Testis (tissue), 3 donors: Measurements from ENCODE around the gene TEX2. TPM values are rescaled to one million over a fixed set of nuclear protein-coding genes. Genes with fewer than 3 reads are reported as not detected.

Source experiments
- DNase-seq: peaks from one replicate; pipeline ENCODE4 v3.0.0-alpha.2; 2019
- H3K27ac ChIP-seq, 2 donors: fragments of 200-600 bp; sonication (generic); one replicate each; pipeline ENCODE4 v1.5.1; 2019
- H3K27me3 ChIP-seq: fragments of 200-600 bp; sonication (generic); one replicate; pipeline ENCODE4 v1.5.1; 2019
- H3K36me3 ChIP-seq: fragments of 200-600 bp; sonication (generic); one replicate; pipeline ENCODE4 v1.5.1; 2017; ENCODE audit warnings: low read depth; ENCODE audit errors: missing control alignments
- H3K4me1 ChIP-seq: fragments of 200-600 bp; sonication (generic); one replicate; pipeline ENCODE4 v1.5.1; 2019
- H3K4me3 ChIP-seq, 2 donors: fragments of 200-600 bp; sonication (generic); one replicate each; pipeline ENCODE4 v1.5.1; 2017 to 2019
- H3K9me3 ChIP-seq: fragments of 200-600 bp; sonication (generic); one replicate; pipeline ENCODE4 v1.5.1; 2017
- POLR2A ChIP-seq: fragments of 450-650 bp; IDR thresholded peaks from one replicate; pipeline ENCODE4 v1.6.1; 2017; ENCODE audit warnings: antibody characterized with exemption, mild to moderate bottlenecking, moderate library complexity
- WGBS, 2 donors: methylation state at CpG; one replicate each; pipeline ENCODE4 v1.1.5; 2018; 5-methylcytosine and 5-hydroxymethylcytosine counted together
- intact Hi-C: fragments of 100-400 bp; cut with DNase I; formaldehyde crosslinking; loops from one replicate; pipeline ENCODE4 v1.15.1; 2023; ENCODE audit warnings: low total_unique reads
- polyA plus RNA-seq: library from polyadenylated mRNA; stranded (reverse); fragments of 350-450 nt; fragmentation: Illumina TruSeq; extraction: RNeasy Lipid Tissue Mini Kit (QIAGEN cat#74804); gene quantifications from one replicate; pipeline ENCODE4 v1.2.3, GENCODE V29; 2014; ENCODE audit warnings: low read depth, low replicate concordance; ENCODE audit not compliant: insufficient read depth
- total RNA-seq, 2 donors: library from RNA; depleted of rRNA; stranded (reverse); fragments of >200 nt; gene quantifications; one replicate each; pipeline ENCODE4 v1.2.3, GENCODE V29; 2016
- TF ChIP-seq, protein P1 (sequence below), 3 experiments: fragments of 450-650 bp in 2 of 3; fragments of 200-600 bp in 1 of 3; sonication (generic) in 1 of 3; IDR thresholded peaks; one replicate each; pipeline ENCODE4 v1.5.1; 2016 to 2019; ENCODE audit warnings: antibody characterized with exemption in 3 of 3, mild to moderate bottlenecking in 2 of 3, moderate library complexity in 1 of 3

Gene TEX2
- total and polyA plus RNA-seq, 3 donors from 2014 or later = 66.0 to 136 (median 99.9) TPM

DNA sequence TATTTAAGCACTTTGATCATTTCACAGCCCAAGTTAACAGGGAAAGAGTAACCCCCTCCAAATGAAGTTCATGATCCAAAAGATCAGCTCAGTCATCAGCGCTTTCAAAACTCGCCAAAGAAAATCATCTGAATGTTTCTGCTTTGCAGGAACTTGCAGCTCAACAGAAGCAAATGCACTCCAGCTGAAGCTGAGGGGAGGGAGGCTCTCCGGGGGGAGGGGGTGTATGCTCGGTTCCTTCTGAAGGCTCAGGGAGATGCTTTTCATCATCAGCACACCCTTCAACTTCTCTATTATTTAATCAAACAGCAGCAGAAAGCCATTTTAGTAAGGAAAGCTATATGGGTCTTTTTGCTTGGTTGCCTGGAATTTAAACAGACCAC is 108.8 kb downstream of the TEX2 start:
- no peak for DNase-seq
- no peak for TF ChIP-seq POLR2A
- TF ChIP-seq, protein P1, sequence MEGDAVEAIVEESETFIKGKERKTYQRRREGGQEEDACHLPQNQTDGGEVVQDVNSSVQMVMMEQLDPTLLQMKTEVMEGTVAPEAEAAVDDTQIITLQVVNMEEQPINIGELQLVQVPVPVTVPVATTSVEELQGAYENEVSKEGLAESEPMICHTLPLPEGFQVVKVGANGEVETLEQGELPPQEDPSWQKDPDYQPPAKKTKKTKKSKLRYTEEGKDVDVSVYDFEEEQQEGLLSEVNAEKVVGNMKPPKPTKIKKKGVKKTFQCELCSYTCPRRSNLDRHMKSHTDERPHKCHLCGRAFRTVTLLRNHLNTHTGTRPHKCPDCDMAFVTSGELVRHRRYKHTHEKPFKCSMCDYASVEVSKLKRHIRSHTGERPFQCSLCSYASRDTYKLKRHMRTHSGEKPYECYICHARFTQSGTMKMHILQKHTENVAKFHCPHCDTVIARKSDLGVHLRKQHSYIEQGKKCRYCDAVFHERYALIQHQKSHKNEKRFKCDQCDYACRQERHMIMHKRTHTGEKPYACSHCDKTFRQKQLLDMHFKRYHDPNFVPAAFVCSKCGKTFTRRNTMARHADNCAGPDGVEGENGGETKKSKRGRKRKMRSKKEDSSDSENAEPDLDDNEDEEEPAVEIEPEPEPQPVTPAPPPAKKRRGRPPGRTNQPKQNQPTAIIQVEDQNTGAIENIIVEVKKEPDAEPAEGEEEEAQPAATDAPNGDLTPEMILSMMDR (IDR thresholded peaks at IDR 0.05) = no peak
- Histone ChIP-seq H3K36me3 (no peaks in the 10 kb centered on the region), H3K27ac (no peak overlapping the region), H3K4me3 (no peak overlapping the region), H3K27me3 (no peaks in the 10 kb centered on the region), H3K4me1 (peaks cover 18% of the 10 kb centered on the region), H3K9me3 (no peaks in the 10 kb centered on the region)
- intact Hi-C loops = no loop called here
- WGBS, 2 donors = 64 to 66% methylated on average over 4 of the region's 4 CpGs

DNA sequence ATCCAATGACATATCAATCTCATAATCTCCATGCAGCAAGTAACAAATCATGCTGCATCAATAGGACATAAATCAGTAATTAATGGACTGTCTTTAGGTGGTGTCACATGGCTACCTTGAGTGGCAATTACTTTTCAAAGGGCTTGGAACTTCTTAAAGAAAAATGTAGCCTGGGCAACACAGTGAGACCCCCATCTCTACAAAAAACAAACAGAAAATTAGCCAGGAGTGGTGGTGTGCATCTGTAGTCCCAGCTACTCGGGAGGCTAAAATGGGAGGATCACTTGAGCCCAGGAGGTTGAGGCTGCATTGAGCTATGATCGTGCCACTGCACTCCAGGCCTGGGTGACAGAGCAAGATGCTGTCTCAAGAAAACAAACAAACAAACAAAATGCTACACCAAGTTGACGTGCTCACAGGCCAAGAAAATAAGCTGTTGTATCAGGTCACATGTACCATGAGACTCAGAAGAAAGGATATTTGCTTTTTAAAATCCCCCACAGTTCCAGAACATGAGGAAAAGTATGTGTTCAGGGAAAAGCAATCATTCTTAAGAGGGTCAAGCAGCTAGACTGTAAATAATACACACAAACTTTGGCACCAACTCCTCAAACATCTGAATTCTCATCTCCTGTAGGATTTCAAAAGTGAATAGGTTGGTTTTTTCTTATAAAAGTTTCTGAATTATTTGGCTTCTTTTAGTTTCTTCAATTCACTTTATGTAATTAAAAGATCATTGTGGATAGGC is 109.3 kb downstream of the TEX2 start:
- Histone ChIP-seq H3K36me3 (no peaks in the 10 kb centered on the region), H3K27me3 (no peaks in the 10 kb centered on the region), H3K27ac (no peak overlapping the region), H3K4me1 (peaks cover 18% of the 10 kb centered on the region), H3K4me3 (no peak overlapping the region), H3K9me3 (no peaks in the 10 kb centered on the region)
- intact Hi-C loops = no loop called here
- DNase-seq = no peak
- WGBS, 2 donors = 82 to 95% methylated on average over 3 of the region's 3 CpGs
- TF ChIP-seq, protein P1 (IDR thresholded peaks at IDR 0.05) = no peak
- TF ChIP-seq POLR2A = no peak

DNA sequence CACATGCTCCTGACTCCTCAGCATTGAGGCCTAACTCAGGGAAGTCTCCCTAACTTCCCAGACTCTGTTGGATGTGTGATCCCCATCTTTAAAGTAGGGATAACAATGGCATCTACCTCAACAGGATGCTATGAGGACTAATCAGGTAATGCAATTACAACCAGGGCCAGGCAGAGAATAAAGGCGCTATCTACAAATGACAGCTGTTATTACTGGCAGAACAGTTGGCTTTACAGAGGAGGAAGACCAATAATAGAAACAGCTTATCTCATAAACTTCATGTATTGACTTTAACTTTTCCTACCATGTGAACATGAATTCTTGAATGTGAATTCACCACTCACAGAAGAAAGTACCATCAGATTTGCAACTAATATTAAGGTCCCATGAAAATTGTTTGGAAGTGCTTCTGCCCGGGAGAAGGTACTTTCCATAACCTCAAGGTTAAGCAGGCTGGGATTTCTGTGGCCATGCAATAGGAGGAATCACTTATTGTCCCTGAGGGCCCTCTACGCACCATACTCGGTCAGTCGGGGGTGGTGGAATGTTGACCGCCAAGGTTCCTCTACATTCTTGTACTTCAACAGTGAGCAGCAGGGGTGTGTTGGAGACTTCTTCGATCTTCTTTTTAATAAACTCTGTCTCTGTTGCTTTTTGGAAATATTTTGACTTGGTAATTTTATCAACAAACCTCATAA is 110.5 kb downstream of the TEX2 start:
- no peak overlapping the region for H3K4me3 ChIP-seq
- H3K4me1 ChIP-seq = peaks cover 23% of the 10 kb centered on the region
- no peaks in the 10 kb centered on the region for H3K9me3 ChIP-seq
- peak overlapping the region in 1 of 2 donors; percentile 46 for H3K27ac ChIP-seq
- H3K36me3 ChIP-seq = no peaks in the 10 kb centered on the region
- no peaks in the 10 kb centered on the region for H3K27me3 ChIP-seq
- DNase-seq = no peak
- intact Hi-C loops = no loop called here
- 51 to 52% methylated on average over 7 of the region's 7 CpGs for WGBS, 2 donors
- TF ChIP-seq, protein P1 (IDR thresholded peaks at IDR 0.05) = no peak
- TF ChIP-seq POLR2A = no peak

DNA sequence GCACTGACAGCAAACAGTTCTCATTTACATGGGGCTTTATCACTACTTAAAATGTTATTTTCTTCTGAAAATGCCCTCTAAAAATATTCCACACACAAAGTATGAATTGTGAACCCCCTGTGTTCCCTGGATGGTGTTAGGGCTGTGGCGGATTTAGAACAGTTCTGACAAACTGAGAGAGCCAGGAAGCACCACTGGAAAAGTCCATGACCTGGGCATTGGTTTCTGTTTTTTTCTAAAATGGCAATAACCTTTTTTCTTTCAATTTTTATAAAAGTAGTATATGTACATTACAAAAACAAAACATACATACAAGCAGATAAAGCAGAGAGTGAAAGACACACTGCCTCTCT is 112.1 kb downstream of the TEX2 start:
- Histone ChIP-seq H3K4me3 (no peak overlapping the region), H3K9me3 (no peaks in the 10 kb centered on the region), H3K27me3 (no peaks in the 10 kb centered on the region), H3K36me3 (no peaks in the 10 kb centered on the region), H3K4me1 (peaks cover 25% of the 10 kb centered on the region), H3K27ac (no peak overlapping the region)
- no peak for TF ChIP-seq POLR2A
- TF ChIP-seq, protein P1 (IDR thresholded peaks at IDR 0.05) = no peak
- no peak for DNase-seq
- intact Hi-C loops = no loop called here
- WGBS, 2 donors = 93 to 96% methylated on average over 1 of the region's 1 CpG
